H9 (cell line): ENCODE measurements around the gene PHACTR1. TPM values are rescaled to one million over a fixed set of nuclear protein-coding genes. Genes with fewer than 3 reads are reported as not detected.

Source experiments
- DNase-seq: peaks from one replicate; pipeline ENCODE4 v3.0.0-alpha.2; 2017
- H2AFZ ChIP-seq: one replicate; pipeline ENCODE4 v1.6.1; 2013; ENCODE audit warnings: mild to moderate bottlenecking, low read length, control low read depth, moderate library complexity
- H2AK5ac ChIP-seq: 2 replicates; pipeline ENCODE4 v1.6.1; 2013; ENCODE audit warnings: low read length, control low read depth, mixed read lengths; ENCODE audit not compliant: insufficient read length
- H2BK120ac ChIP-seq: one replicate; pipeline ENCODE4 v1.6.1; 2013; ENCODE audit warnings: low read depth, mild to moderate bottlenecking, low read length, control low read depth, inconsistent platforms; ENCODE audit not compliant: poor library complexity, severe bottlenecking
- H2BK12ac ChIP-seq: 2 replicates; pipeline ENCODE4 v1.6.1; 2013; ENCODE audit warnings: low read length, control low read depth, mixed read lengths, low read depth; ENCODE audit not compliant: insufficient read length
- H2BK15ac ChIP-seq: 2 replicates; pipeline ENCODE4 v1.6.1; 2013; ENCODE audit warnings: low read depth, low read length, control low read depth
- H2BK20ac ChIP-seq: one replicate; pipeline ENCODE4 v1.6.1; 2013; ENCODE audit warnings: low read depth, mild to moderate bottlenecking, low read length, control low read depth, inconsistent platforms; ENCODE audit not compliant: poor library complexity, severe bottlenecking
- H2BK5ac ChIP-seq: 2 replicates; pipeline ENCODE4 v1.6.1; 2013; ENCODE audit warnings: low read length, control low read depth, mixed read lengths; ENCODE audit not compliant: insufficient read length
- H3K14ac ChIP-seq: 2 replicates; pipeline ENCODE4 v1.6.1; 2013; ENCODE audit warnings: low read length, control low read depth; ENCODE audit not compliant: insufficient read depth
- H3K18ac ChIP-seq: 2 replicates; pipeline ENCODE4 v1.6.1; 2013; ENCODE audit warnings: low read depth, mild to moderate bottlenecking, mixed read lengths, low read length, control low read depth; ENCODE audit not compliant: insufficient read length
- H3K23ac ChIP-seq: 2 replicates; pipeline ENCODE4 v1.6.1; 2013; ENCODE audit warnings: low read length, control low read depth, mixed read lengths, low read depth; ENCODE audit not compliant: insufficient read length
- H3K23me2 ChIP-seq: 2 replicates; pipeline ENCODE4 v1.6.1; 2013; ENCODE audit warnings: low read depth, mild to moderate bottlenecking, mixed read lengths, low read length, control low read depth; ENCODE audit not compliant: insufficient read length, poor library complexity, severe bottlenecking
- H3K27ac ChIP-seq: 2 replicates; pipeline ENCODE4 v1.5.1; 2013; ENCODE audit warnings: low read length, control low read depth, mixed read lengths, low read depth; ENCODE audit not compliant: insufficient read length
- H3K27me3 ChIP-seq: 2 replicates; pipeline ENCODE4 v1.6.1; 2013; ENCODE audit warnings: low read length, control low read depth, inconsistent platforms; ENCODE audit not compliant: insufficient read depth
- H3K4ac ChIP-seq: 2 replicates; pipeline ENCODE4 v1.6.1; 2013; ENCODE audit warnings: low read depth, mild to moderate bottlenecking, control low read depth, inconsistent platforms, low read length, moderate library complexity
- H3K4me1 ChIP-seq: 2 replicates; pipeline ENCODE4 v1.6.1; 2013; ENCODE audit warnings: low read length, control low read depth, inconsistent platforms; ENCODE audit not compliant: insufficient read depth
- H3K4me2 ChIP-seq: 2 replicates; pipeline ENCODE4 v1.6.1; 2013; ENCODE audit warnings: low read length, control low read depth, mixed read lengths; ENCODE audit not compliant: insufficient read length, insufficient read depth
- H3K56ac ChIP-seq: 2 replicates; pipeline ENCODE4 v1.6.1; 2013; ENCODE audit warnings: low read depth, mild to moderate bottlenecking, mixed read lengths, low read length, control low read depth; ENCODE audit not compliant: insufficient read length
- H3K79me1 ChIP-seq: 2 replicates; pipeline ENCODE4 v1.6.1; 2013; ENCODE audit warnings: low read depth, mild to moderate bottlenecking, moderate library complexity, low read length, control low read depth, inconsistent platforms; ENCODE audit not compliant: insufficient read depth, poor library complexity, severe bottlenecking
- H3K79me2 ChIP-seq: 2 replicates; pipeline ENCODE4 v1.6.1; 2013; ENCODE audit warnings: low read length, control low read depth, inconsistent platforms; ENCODE audit not compliant: insufficient read depth
- H3K9ac ChIP-seq: 2 replicates; pipeline ENCODE4 v1.6.1; 2013; ENCODE audit warnings: low read length, control low read depth, mixed read lengths; ENCODE audit not compliant: insufficient read length; ENCODE audit errors: extremely low read depth
- H3K9me3 ChIP-seq: one replicate; pipeline ENCODE4 v1.6.1; 2013; ENCODE audit warnings: low read depth, low read length, inconsistent platforms; ENCODE audit not compliant: control insufficient read depth
- H3T11ph ChIP-seq: one replicate; pipeline ENCODE4 v1.6.1; 2013; ENCODE audit warnings: mild to moderate bottlenecking, low read length, control low read depth, inconsistent platforms
- H4K20me1 ChIP-seq: one replicate; pipeline ENCODE4 v1.6.1; 2013; ENCODE audit not compliant: control insufficient read depth, insufficient read length, insufficient read depth
- H4K5ac ChIP-seq: 2 replicates; pipeline ENCODE4 v1.6.1; 2013; ENCODE audit warnings: low read depth, mild to moderate bottlenecking, mixed read lengths, low read length, control low read depth; ENCODE audit not compliant: insufficient read length
- H4K8ac ChIP-seq: replicated peaks from 2 replicates; pipeline ENCODE4 v1.6.1; 2013; ENCODE audit warnings: low read length, control low read depth, mixed read lengths, low read depth; ENCODE audit not compliant: insufficient read length
- H4K91ac ChIP-seq: 2 replicates; pipeline ENCODE4 v1.6.1; 2013; ENCODE audit warnings: low read depth, mild to moderate bottlenecking, moderate library complexity, mixed read lengths, low read length, control low read depth; ENCODE audit not compliant: insufficient read length
- H3K27ac Mint-ChIP-seq, 3 experiments: 2 replicates in 2 of 3; 3 replicates in 1 of 3; pipeline ENCODE4 v1.8.0; 2020 to 2021; ENCODE audit warnings: mixed read lengths in 3 of 3, mild to moderate bottlenecking in 1 of 3, moderate library complexity in 1 of 3
- H3K27me3 Mint-ChIP-seq: 2 replicates; pipeline ENCODE4 v1.8.0; 2021; ENCODE audit warnings: low read depth, mild to moderate bottlenecking, moderate library complexity, mixed read lengths
- H3K36me3 Mint-ChIP-seq, 3 experiments: 2 replicates in 2 of 3; 3 replicates in 1 of 3; pipeline ENCODE4 v1.8.0; 2020 to 2021; ENCODE audit warnings: low read depth in 3 of 3, mixed read lengths in 3 of 3; ENCODE audit not compliant: insufficient read depth in 1 of 3
- H3K4me1 Mint-ChIP-seq, 2 experiments: 2 replicates each; pipeline ENCODE4 v1.8.0; 2020; ENCODE audit warnings: mixed read lengths in 2 of 2
- H3K4me3 Mint-ChIP-seq, 2 experiments: 2 replicates in 1 of 2; 3 replicates in 1 of 2; pipeline ENCODE4 v1.8.0; 2020 to 2021; ENCODE audit warnings: mild to moderate bottlenecking in 2 of 2, mixed read lengths in 2 of 2, moderate library complexity in 1 of 2
- H3K9me3 Mint-ChIP-seq, 2 experiments: 2 replicates in 1 of 2; 3 replicates in 1 of 2; pipeline ENCODE4 v1.8.0; 2020; ENCODE audit warnings: mild to moderate bottlenecking in 2 of 2, mixed read lengths in 2 of 2, moderate library complexity in 1 of 2
- CTCF ChIP-seq: fragments of 200-600 bp; sonication (generic); conservative IDR thresholded peaks from 3 replicates; pipeline ENCODE4 v1.8.0; 2021; ENCODE audit warnings: antibody characterized with exemption, mild to moderate bottlenecking
- WGBS: extraction: QIAGEN DNeasy Blood & Tissue Kit; methylation state at CpG from one replicate; pipeline ENCODE4 v1.1.7; 2013; ENCODE audit warnings: missing lambda C conversion rate, low lambda C conversion rate, mixed read lengths; ENCODE audit not compliant: insufficient read length; ENCODE audit errors: extremely low coverage; 5-methylcytosine and 5-hydroxymethylcytosine counted together
- total RNA-seq: library from RNA; stranded (reverse); gene quantifications from 2 replicates; pipeline ENCODE4 v1.2.1, GENCODE V29; 2021

Gene PHACTR1
- total RNA-seq, 1 experiment from 2014 or later, result 15.9 TPM

- no peak overlapping the region for H2AFZ ChIP-seq
- no peak overlapping the region for H2BK20ac ChIP-seq
- no peaks in the 10 kb centered on the region for H3K27me3 ChIP-seq
- no peaks in the 10 kb centered on the region for H3K4me1 ChIP-seq
- H3K56ac ChIP-seq, result no peak overlapping the region
- H3K14ac ChIP-seq, result no peak overlapping the region
- H3K23me2 ChIP-seq, result no peaks in the 10 kb centered on the region
- no peaks in the 10 kb centered on the region for H3K9me3 Mint-ChIP-seq
- H3K79me2 ChIP-seq, result no peaks in the 10 kb centered on the region
- H2BK12ac ChIP-seq, result no peak overlapping the region
- H2BK5ac ChIP-seq, result no peak overlapping the region
- H2AK5ac ChIP-seq, result no peak overlapping the region
- H3T11ph ChIP-seq, result no peak overlapping the region
- no peaks in the 10 kb centered on the region for H3K9me3 ChIP-seq
- H3K4me1 Mint-ChIP-seq, result peaks cover 6 to 12% of the 10 kb centered on the region in 2 experiments
- H3K4ac ChIP-seq, result no peak overlapping the region
- H3K36me3 Mint-ChIP-seq, result no peaks in the 10 kb centered on the region
- no peak for TF ChIP-seq CTCF
- no peaks in the 10 kb centered on the region for H3K79me1 ChIP-seq
- H3K23ac ChIP-seq, result no peak overlapping the region
- H3K9ac ChIP-seq, result no peak overlapping the region
- no peak overlapping the region for H4K8ac ChIP-seq
- H3K4me2 ChIP-seq, result no peak overlapping the region
- no peaks in the 10 kb centered on the region for H3K27me3 Mint-ChIP-seq
- H3K18ac ChIP-seq, result no peak overlapping the region
- no peak overlapping the region for H3K27ac ChIP-seq
- H3K4me3 Mint-ChIP-seq, result no peak overlapping the region
- DNase-seq, result no peak
- no peak overlapping the region for H2BK15ac ChIP-seq
- H3K27ac Mint-ChIP-seq, result no peak overlapping the region
- H2BK120ac ChIP-seq, result no peak overlapping the region
- no peaks in the 10 kb centered on the region for H4K20me1 ChIP-seq
- H4K5ac ChIP-seq, result no peak overlapping the region
- WGBS, result no CpG with 5 or more reads among the region's 3 CpGs
- no peak overlapping the region for H4K91ac ChIP-seq
These were observed 49.8 kb downstream of the PHACTR1 start for GRCh38 chr6:12766365-12766764.
